SK-N-SH treated with all-trans-retinoic acid at 6 μM for 48 hours (cell line): ENCODE results near the gene GNA14.

Experiments used
- ATAC-seq: fragments of 200-7000 bp; cut with Tn5 transposase; 3 replicates; pipeline ENCODE4 v1.9.1; 2020; ENCODE audit warnings: mild to moderate bottlenecking, moderate library complexity
- ARNTL ChIP-seq: fragments of 450-650 bp; formaldehyde crosslinking; IDR thresholded peaks from 2 replicates; pipeline ENCODE4 v1.5.0; 2020; ENCODE audit warnings: low read depth, mild to moderate bottlenecking, moderate library complexity, borderline replicate concordance
- BACH2 ChIP-seq: fragments of 250-450 bp; sonication (Bioruptor Pico); IDR thresholded peaks from 2 replicates; pipeline ENCODE4 v1.9.0; 2021; ENCODE audit warnings: mild to moderate bottlenecking, borderline replicate concordance
- CSDC2 ChIP-seq: fragments of 250-450 bp; sonication (Bioruptor Pico); IDR thresholded peaks from 2 replicates; pipeline ENCODE4 v1.5.0; 2020; ENCODE audit warnings: mild to moderate bottlenecking, moderate library complexity
- ESRRG ChIP-seq: fragments of 250-450 bp; sonication (Bioruptor Pico); IDR thresholded peaks from 2 replicates; pipeline ENCODE4 v1.6.1; 2021; ENCODE audit warnings: mild to moderate bottlenecking
- GLIS3 ChIP-seq: fragments of 250-450 bp; sonication (Bioruptor Pico); IDR thresholded peaks from 2 replicates; pipeline ENCODE4 v1.5.0; 2020; ENCODE audit warnings: mild to moderate bottlenecking, moderate library complexity
- ISL1 ChIP-seq: fragments of 250-450 bp; sonication (Bioruptor Pico); IDR thresholded peaks from 2 replicates; pipeline ENCODE4 v2.1.2; 2022; ENCODE audit warnings: mild to moderate bottlenecking, moderate library complexity
- OSR1 ChIP-seq: fragments of 250-450 bp; sonication (Bioruptor Pico); IDR thresholded peaks from 2 replicates; pipeline ENCODE4 v1.8.0; 2022; ENCODE audit warnings: moderate library complexity, mild to moderate bottlenecking, inconsistent platforms
- PPARA ChIP-seq: fragments of 250-450 bp; sonication (Bioruptor Pico); IDR thresholded peaks from 2 replicates; pipeline ENCODE4 v1.5.0; 2020; ENCODE audit warnings: mild to moderate bottlenecking, borderline replicate concordance
- RARB ChIP-seq: fragments of 250-450 bp; sonication (Bioruptor Pico); IDR thresholded peaks from 2 replicates; pipeline ENCODE4 v1.8.0; 2021; ENCODE audit warnings: mild to moderate bottlenecking, moderate library complexity
- SNAI2 ChIP-seq: fragments of 250-450 bp; sonication (Bioruptor Pico); IDR thresholded peaks from 2 replicates; pipeline ENCODE4 v1.5.0; 2020; ENCODE audit warnings: mild to moderate bottlenecking, moderate library complexity
- TCF4 ChIP-seq: fragments of 250-450 bp; sonication (Bioruptor Pico); IDR thresholded peaks from 2 replicates; pipeline ENCODE4 v1.8.0; 2021; ENCODE audit warnings: mild to moderate bottlenecking, moderate library complexity, borderline replicate concordance
- TOX ChIP-seq: fragments of 250-450 bp; sonication (Bioruptor Pico); IDR thresholded peaks from 2 replicates; pipeline ENCODE4 v1.8.0; 2021; ENCODE audit warnings: mild to moderate bottlenecking, moderate library complexity, borderline replicate concordance
- ZC3H10 ChIP-seq: fragments of 250-450 bp; sonication (Bioruptor Pico); IDR thresholded peaks from 2 replicates; pipeline ENCODE4 v1.5.1; 2021; ENCODE audit warnings: mild to moderate bottlenecking, moderate library complexity
- ZFP3 ChIP-seq: fragments of 250-450 bp; sonication (Bioruptor Pico); IDR thresholded peaks from 2 replicates; pipeline ENCODE4 v1.5.0; 2020; ENCODE audit warnings: mild to moderate bottlenecking, moderate library complexity
- ZFP30 ChIP-seq: fragments of 450-650 bp; formaldehyde crosslinking; IDR thresholded peaks from 2 replicates; pipeline ENCODE4 v1.5.0; 2022; ENCODE audit warnings: mild to moderate bottlenecking, moderate library complexity
- ZNF565 ChIP-seq: fragments of 450-650 bp; formaldehyde crosslinking; conservative IDR thresholded peaks from 2 replicates; pipeline ENCODE4 v1.5.0; 2020; ENCODE audit warnings: low read depth, mild to moderate bottlenecking, moderate library complexity
- ZNF70 ChIP-seq: fragments of 450-650 bp; formaldehyde crosslinking; IDR thresholded peaks from 2 replicates; pipeline ENCODE4 v1.5.0; 2020; ENCODE audit warnings: mild to moderate bottlenecking, moderate library complexity
- ZNF8 ChIP-seq: fragments of 450-650 bp; formaldehyde crosslinking; IDR thresholded peaks from 2 replicates; pipeline ENCODE4 v1.5.0; 2020; ENCODE audit warnings: mild to moderate bottlenecking, moderate library complexity
- TF ChIP-seq, protein P1 (sequence below): fragments of 250-450 bp; sonication (Bioruptor Pico); IDR thresholded peaks from 2 replicates; pipeline ENCODE4 v1.5.1; 2020; ENCODE audit warnings: low read depth, mild to moderate bottlenecking, moderate library complexity
- TF ChIP-seq, protein P2 (sequence below): fragments of 250-450 bp; sonication (Bioruptor Pico); IDR thresholded peaks from 2 replicates; pipeline ENCODE4 v1.8.0; 2020; ENCODE audit warnings: mild to moderate bottlenecking, moderate library complexity, borderline replicate concordance
- TF ChIP-seq, protein P3 (sequence below): fragments of 250-450 bp; sonication (Bioruptor Pico); IDR thresholded peaks from 2 replicates; pipeline ENCODE4 v1.5.1; 2021; ENCODE audit warnings: mild to moderate bottlenecking, moderate library complexity
- TF ChIP-seq, protein P4 (sequence below): fragments of 250-450 bp; sonication (Bioruptor Pico); IDR thresholded peaks from 2 replicates; pipeline ENCODE4 v1.8.0; 2021; ENCODE audit warnings: low read depth, mild to moderate bottlenecking, moderate library complexity, borderline replicate concordance
- TF ChIP-seq, protein P5 (sequence below): fragments of 250-450 bp; sonication (Bioruptor Pico); IDR thresholded peaks from 2 replicates; pipeline ENCODE4 v1.5.0; 2020; ENCODE audit warnings: mild to moderate bottlenecking, moderate library complexity

The GNA14 gene

DNA sequence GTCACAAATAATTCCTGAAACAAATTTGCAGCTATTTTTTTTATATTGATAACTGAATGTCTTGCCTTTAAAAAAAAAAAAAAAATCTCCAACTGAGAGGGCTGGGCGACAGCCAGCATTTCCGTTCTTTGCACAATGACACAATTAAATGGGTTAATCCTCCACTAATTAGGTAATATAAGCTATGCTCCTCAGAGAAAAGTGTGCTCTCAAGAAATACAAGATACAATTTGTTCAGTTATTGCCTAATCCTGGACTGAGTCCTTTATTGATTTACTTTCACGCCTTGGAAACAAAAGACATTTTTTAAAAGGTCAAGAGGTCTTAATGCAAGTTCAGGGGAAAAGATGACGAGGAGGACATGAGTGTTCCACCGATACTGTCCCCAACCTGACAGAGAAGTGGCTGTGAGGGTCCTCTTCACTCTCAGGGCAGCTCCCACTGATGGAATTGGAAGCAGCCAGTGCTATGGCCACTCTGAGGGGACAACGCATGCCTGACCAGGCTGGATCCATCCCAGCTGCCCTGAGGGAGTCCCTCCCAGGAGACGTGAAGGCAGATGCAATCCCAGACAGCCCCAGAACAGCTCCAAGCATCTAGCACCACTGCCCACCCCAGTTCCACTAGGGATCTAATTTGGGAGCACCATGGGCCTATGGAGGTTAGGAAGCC is 220.7 kb downstream of the GNA14 start:
- no peak; the same call in 2 of the 3 replicates for ATAC-seq
- TF ChIP-seq TCF4 (CRISPR knock-in tag) (no peak), BACH2 (CRISPR knock-in tag) (no peak), OSR1 (CRISPR knock-in tag) (no peak), ZC3H10 (CRISPR knock-in tag) (no peak), CSDC2 (CRISPR knock-in tag) (no peak), ISL1 (no peak), ZNF565 (CRISPR knock-in tag) (no peak), ZFP3 (no peak)
- TF ChIP-seq, protein P1, sequence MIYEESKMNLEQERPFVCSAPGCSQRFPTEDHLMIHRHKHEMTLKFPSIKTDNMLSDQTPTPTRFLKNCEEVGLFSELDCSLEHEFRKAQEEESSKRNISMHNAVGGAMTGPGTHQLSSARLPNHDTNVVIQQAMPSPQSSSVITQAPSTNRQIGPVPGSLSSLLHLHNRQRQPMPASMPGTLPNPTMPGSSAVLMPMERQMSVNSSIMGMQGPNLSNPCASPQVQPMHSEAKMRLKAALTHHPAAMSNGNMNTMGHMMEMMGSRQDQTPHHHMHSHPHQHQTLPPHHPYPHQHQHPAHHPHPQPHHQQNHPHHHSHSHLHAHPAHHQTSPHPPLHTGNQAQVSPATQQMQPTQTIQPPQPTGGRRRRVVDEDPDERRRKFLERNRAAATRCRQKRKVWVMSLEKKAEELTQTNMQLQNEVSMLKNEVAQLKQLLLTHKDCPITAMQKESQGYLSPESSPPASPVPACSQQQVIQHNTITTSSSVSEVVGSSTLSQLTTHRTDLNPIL (CRISPR knock-in tag), result no peak

DNA sequence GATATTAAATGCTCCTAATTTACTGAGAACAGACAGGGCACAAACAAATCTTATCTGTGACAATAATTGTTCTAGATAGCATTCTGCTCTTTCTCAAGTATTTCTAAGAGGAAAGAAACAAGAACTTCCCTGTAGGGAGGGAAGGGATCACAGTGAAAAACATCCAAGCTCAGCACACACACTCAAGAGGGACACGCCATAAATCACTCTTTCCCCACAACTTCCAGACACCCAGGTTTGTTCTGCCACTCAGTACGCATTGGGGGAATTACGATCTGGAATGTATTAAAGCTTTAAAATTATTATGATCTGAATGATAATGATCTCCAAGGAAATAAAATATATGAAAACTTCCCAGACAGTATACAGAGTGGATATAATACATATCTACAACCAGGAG is 221.4 kb downstream of the GNA14 start:
- ATAC-seq, result no peak
- TF ChIP-seq RARB (no peak), CSDC2 (CRISPR knock-in tag) (no peak), GLIS3 (no peak), ZC3H10 (CRISPR knock-in tag) (no peak), BACH2 (CRISPR knock-in tag) (no peak), PPARA (CRISPR knock-in tag) (no peak), ZNF8 (CRISPR knock-in tag) (no peak), ZNF565 (CRISPR knock-in tag) (no peak), TOX (CRISPR knock-in tag) (no peak), ISL1 (no peak), TCF4 (CRISPR knock-in tag) (no peak), ESRRG (CRISPR knock-in tag) (no peak), ARNTL (CRISPR knock-in tag) (no peak), SNAI2 (CRISPR knock-in tag) (no peak), ZFP30 (CRISPR knock-in tag) (no peak)
- TF ChIP-seq, protein P1 (CRISPR knock-in tag), result no peak
- TF ChIP-seq, protein P2, sequence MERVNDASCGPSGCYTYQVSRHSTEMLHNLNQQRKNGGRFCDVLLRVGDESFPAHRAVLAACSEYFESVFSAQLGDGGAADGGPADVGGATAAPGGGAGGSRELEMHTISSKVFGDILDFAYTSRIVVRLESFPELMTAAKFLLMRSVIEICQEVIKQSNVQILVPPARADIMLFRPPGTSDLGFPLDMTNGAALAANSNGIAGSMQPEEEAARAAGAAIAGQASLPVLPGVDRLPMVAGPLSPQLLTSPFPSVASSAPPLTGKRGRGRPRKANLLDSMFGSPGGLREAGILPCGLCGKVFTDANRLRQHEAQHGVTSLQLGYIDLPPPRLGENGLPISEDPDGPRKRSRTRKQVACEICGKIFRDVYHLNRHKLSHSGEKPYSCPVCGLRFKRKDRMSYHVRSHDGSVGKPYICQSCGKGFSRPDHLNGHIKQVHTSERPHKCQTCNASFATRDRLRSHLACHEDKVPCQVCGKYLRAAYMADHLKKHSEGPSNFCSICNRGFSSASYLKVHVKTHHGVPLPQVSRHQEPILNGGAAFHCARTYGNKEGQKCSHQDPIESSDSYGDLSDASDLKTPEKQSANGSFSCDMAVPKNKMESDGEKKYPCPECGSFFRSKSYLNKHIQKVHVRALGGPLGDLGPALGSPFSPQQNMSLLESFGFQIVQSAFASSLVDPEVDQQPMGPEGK (CRISPR knock-in tag), result no peak
- TF ChIP-seq, protein P3, sequence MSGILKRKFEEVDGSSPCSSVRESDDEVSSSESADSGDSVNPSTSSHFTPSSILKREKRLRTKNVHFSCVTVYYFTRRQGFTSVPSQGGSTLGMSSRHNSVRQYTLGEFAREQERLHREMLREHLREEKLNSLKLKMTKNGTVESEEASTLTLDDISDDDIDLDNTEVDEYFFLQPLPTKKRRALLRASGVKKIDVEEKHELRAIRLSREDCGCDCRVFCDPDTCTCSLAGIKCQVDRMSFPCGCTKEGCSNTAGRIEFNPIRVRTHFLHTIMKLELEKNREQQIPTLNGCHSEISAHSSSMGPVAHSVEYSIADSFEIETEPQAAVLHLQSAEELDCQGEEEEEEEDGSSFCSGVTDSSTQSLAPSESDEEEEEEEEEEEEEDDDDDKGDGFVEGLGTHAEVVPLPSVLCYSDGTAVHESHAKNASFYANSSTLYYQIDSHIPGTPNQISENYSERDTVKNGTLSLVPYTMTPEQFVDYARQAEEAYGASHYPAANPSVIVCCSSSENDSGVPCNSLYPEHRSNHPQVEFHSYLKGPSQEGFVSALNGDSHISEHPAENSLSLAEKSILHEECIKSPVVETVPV (CRISPR knock-in tag), result no peak
- TF ChIP-seq, protein P4, sequence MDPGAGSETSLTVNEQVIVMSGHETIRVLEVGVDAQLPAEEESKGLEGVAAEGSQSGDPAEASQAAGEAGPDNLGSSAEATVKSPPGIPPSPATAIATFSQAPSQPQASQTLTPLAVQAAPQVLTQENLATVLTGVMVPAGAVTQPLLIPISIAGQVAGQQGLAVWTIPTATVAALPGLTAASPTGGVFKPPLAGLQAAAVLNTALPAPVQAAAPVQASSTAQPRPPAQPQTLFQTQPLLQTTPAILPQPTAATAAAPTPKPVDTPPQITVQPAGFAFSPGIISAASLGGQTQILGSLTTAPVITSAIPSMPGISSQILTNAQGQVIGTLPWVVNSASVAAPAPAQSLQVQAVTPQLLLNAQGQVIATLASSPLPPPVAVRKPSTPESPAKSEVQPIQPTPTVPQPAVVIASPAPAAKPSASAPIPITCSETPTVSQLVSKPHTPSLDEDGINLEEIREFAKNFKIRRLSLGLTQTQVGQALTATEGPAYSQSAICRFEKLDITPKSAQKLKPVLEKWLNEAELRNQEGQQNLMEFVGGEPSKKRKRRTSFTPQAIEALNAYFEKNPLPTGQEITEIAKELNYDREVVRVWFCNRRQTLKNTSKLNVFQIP (CRISPR knock-in tag), result no peak

DNA sequence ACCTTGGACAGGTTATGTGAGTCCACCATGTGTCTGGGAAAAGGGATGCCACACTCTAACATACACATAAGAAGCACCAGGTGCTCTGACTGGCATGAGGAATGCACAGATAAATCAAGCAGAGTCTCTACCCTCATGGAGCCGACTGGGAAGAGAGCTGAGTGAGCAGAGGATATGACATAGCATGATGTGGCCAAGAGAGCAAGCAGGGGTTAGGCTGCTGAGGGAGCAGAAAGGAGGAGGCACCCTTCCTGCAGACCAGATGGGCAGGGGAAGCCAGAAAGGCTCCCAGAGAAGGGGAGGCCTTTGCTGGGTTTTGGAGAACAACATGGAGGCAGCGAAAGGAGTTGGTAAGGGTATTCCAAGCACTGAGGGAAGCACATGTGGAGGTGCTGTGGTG is 223.1 kb downstream of the GNA14 start:
- no peak for ATAC-seq
- TF ChIP-seq, protein P5, sequence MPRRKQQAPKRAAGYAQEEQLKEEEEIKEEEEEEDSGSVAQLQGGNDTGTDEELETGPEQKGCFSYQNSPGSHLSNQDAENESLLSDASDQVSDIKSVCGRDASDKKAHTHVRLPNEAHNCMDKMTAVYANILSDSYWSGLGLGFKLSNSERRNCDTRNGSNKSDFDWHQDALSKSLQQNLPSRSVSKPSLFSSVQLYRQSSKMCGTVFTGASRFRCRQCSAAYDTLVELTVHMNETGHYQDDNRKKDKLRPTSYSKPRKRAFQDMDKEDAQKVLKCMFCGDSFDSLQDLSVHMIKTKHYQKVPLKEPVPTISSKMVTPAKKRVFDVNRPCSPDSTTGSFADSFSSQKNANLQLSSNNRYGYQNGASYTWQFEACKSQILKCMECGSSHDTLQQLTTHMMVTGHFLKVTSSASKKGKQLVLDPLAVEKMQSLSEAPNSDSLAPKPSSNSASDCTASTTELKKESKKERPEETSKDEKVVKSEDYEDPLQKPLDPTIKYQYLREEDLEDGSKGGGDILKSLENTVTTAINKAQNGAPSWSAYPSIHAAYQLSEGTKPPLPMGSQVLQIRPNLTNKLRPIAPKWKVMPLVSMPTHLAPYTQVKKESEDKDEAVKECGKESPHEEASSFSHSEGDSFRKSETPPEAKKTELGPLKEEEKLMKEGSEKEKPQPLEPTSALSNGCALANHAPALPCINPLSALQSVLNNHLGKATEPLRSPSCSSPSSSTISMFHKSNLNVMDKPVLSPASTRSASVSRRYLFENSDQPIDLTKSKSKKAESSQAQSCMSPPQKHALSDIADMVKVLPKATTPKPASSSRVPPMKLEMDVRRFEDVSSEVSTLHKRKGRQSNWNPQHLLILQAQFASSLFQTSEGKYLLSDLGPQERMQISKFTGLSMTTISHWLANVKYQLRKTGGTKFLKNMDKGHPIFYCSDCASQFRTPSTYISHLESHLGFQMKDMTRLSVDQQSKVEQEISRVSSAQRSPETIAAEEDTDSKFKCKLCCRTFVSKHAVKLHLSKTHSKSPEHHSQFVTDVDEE (CRISPR knock-in tag), result no peak
- TF ChIP-seq SNAI2 (CRISPR knock-in tag), result no peak
- no peak for TF ChIP-seq ESRRG (CRISPR knock-in tag)
- TF ChIP-seq OSR1 (CRISPR knock-in tag), result no peak
- TF ChIP-seq, protein P3 (CRISPR knock-in tag), result no peak
- no peak for TF ChIP-seq ZNF70 (CRISPR knock-in tag)
- TF ChIP-seq, protein P2 (CRISPR knock-in tag), result no peak
- no peak for TF ChIP-seq ARNTL (CRISPR knock-in tag)
- TF ChIP-seq BACH2 (CRISPR knock-in tag), result no peak
